ENCODE results near the gene NECAB2. TPM values are rescaled to one million over a fixed set of nuclear protein-coding genes. Genes with fewer than 3 reads are reported as not detected.
"Not testable (repeated sequence)": the region's sequence is repeated elsewhere in the genome, so short reads cannot be mapped to it uniquely, and the experiment has no call there.

The NECAB2 gene
- total RNA-seq, 3 donors from 2014 or later = 1.5 TPM; not detected in 2

- no peak for TF ChIP-seq CTCF (IDR thresholded peaks at IDR 0.05)
- TF ChIP-seq POLR2AphosphoS5 (IDR thresholded peaks at IDR 0.05) = no peak
- no peak for TF ChIP-seq POLR2A (IDR thresholded peaks at IDR 0.05)
- H3K36me3 ChIP-seq = no peaks in the 10 kb centered on the region
- intact Hi-C loops (cut with DNase I; ENCODE audit: low total_unique reads) = no loop called here
Measured at GRCh38 chr16:83948914-83949723, 18.9 kb upstream of the NECAB2 start.

GRCh38 chr16:83949724-83950001 is 18.4 kb upstream of the NECAB2 start:
- no peak overlapping the region for H3K4me3 ChIP-seq
- H3K27ac ChIP-seq = no peak overlapping the region
- H3K36me3 ChIP-seq = no peaks in the 10 kb centered on the region
- H3K4me1 ChIP-seq = peaks cover 0 to 8% of the 10 kb centered on the region in 2 donors
- intact Hi-C loops (cut with DNase I; ENCODE audit: low total_unique reads) = no loop called here
- no peaks in the 10 kb centered on the region for H3K27me3 ChIP-seq
- H3K9me3 ChIP-seq = no peaks in the 10 kb centered on the region
- TF ChIP-seq CTCF (IDR thresholded peaks at IDR 0.05) (no peak), POLR2AphosphoS5 (IDR thresholded peaks at IDR 0.05) (no peak), POLR2A (IDR thresholded peaks at IDR 0.05) (no peak)
- no peak for DNase-seq (ENCODE audit: low spot score in 2 of 2)

More at GRCh38 chr16:83948914-83949723, 18.9 kb upstream of the NECAB2 start:
- H3K4me3 ChIP-seq = no peak overlapping the region
- no peak overlapping the region for H3K27ac ChIP-seq
- H3K27me3 ChIP-seq = no peaks in the 10 kb centered on the region
- no peaks in the 10 kb centered on the region for H3K9me3 ChIP-seq
- no peak for DNase-seq (ENCODE audit: low spot score in 2 of 2)
- H3K4me1 ChIP-seq = peaks cover 0 to 8% of the 10 kb centered on the region in 2 donors

- H3K4me3 ChIP-seq; H3K27me3 ChIP-seq; DNase-seq (ENCODE audit: low spot score in 2 of 2); H3K27ac ChIP-seq; H3K4me1 ChIP-seq; H3K9me3 ChIP-seq; intact Hi-C loops (cut with DNase I; ENCODE audit: low total_unique reads); H3K36me3 ChIP-seq: not testable (repeated sequence)
Measured at GRCh38 chr16:83950862-83951399, 17.1 kb upstream of the NECAB2 start.

- intact Hi-C loops (cut with DNase I; ENCODE audit: low total_unique reads) = no loop called here
Measured at GRCh38 chr16:83951544-83951943, 16.5 kb upstream of the NECAB2 start.

GRCh38 chr16:83952587-83952939 is 15.5 kb upstream of the NECAB2 start:
- DNase-seq (ENCODE audit: low spot score in 2 of 2) = no peak
- intact Hi-C loops (cut with DNase I; ENCODE audit: low total_unique reads) = no loop called here

More at GRCh38 chr16:83951544-83951943, 16.5 kb upstream of the NECAB2 start:
- peaks cover 0 to 8% of the 10 kb centered on the region in 2 donors for H3K4me1 ChIP-seq
- no peak overlapping the region for H3K4me3 ChIP-seq
- DNase-seq (ENCODE audit: low spot score in 2 of 2) = no peak
- no peaks in the 10 kb centered on the region for H3K36me3 ChIP-seq
- no peak overlapping the region for H3K27ac ChIP-seq
- TF ChIP-seq CTCF (IDR thresholded peaks at IDR 0.05) (no peak), POLR2A (IDR thresholded peaks at IDR 0.05) (no peak), POLR2AphosphoS5 (IDR thresholded peaks at IDR 0.05) (no peak)
- no peaks in the 10 kb centered on the region for H3K9me3 ChIP-seq
- H3K27me3 ChIP-seq = no peaks in the 10 kb centered on the region

More at GRCh38 chr16:83952587-83952939, 15.5 kb upstream of the NECAB2 start:
- H3K9me3 ChIP-seq = no peaks in the 10 kb centered on the region
- peaks cover 0 to 8% of the 10 kb centered on the region in 2 donors for H3K4me1 ChIP-seq
- no peaks in the 10 kb centered on the region for H3K27me3 ChIP-seq
- H3K4me3 ChIP-seq = peak overlapping the region; percentile 59 to 74 (median 60)
- peak overlapping the region; percentile 92 to 94 for H3K27ac ChIP-seq
- TF ChIP-seq POLR2AphosphoS5 (IDR thresholded peaks at IDR 0.05) = no peak
- no peak for TF ChIP-seq POLR2A (IDR thresholded peaks at IDR 0.05)
- no peak for TF ChIP-seq CTCF (IDR thresholded peaks at IDR 0.05)
- no peaks in the 10 kb centered on the region for H3K36me3 ChIP-seq
